Fibroblast of peridontal ligament (primary cell): Measurements from ENCODE around the gene KLK1.
"Not testable (repeated sequence)": the region's sequence is repeated elsewhere in the genome, so short reads cannot be mapped to it uniquely, and the experiment has no call there.

ENCODE experiments used
- DNase-seq: peaks from one replicate; pipeline ENCODE4 v3.0.0-alpha.2; 2010; ENCODE audit errors: extremely low read depth

The KLK1 gene

DNA sequence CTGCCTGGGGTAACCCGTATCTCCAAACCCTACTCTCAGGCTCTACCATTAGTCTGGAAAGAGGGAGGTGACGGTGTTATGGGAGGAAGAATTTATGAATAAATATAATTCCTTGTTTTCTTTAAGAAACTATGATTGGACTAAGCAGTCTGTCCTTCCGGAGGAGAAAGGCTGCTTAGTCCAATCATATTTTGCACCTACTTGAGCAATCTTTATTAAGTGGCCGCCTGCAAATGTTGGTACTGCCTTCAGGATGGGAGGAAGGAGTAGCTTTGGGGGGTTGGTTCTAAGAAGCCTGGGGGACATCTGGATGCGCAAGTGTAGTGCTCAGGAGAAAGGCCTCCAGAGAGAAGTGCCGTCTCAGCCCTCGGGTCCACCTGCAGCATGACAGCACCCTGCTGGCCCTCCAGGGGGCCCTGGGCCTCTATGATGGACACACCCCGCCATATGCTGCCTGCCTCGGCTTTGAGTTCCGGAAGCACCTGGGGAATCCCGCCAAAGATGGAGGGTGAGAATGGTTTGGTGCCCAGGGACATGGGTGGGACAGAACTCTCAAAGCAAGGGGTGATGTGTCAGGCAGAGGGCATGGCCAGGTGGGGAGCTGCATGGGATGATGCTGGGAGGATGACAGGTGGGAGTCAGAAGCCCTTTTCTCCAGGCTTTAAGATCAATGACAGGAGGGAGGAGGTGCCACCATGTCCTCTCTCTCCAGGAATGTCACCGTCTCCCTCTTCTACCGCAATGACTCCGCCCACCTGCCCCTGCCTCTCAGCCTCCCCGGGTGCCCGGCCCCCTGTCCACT, 29.3 kb downstream of the KLK1 start:
- DNase-seq = no peak

GRCh38 chr19:50793558-50794065, 30.0 kb downstream of the KLK1 start:
- DNase-seq = no peak

GRCh38 chr19:50792272-50793250, 31.0 kb downstream of the KLK1 start:
- DNase-seq = no peak

- no peak for DNase-seq
These were observed 31.9 kb downstream of the KLK1 start for GRCh38 chr19:50791594-50792271.

DNA sequence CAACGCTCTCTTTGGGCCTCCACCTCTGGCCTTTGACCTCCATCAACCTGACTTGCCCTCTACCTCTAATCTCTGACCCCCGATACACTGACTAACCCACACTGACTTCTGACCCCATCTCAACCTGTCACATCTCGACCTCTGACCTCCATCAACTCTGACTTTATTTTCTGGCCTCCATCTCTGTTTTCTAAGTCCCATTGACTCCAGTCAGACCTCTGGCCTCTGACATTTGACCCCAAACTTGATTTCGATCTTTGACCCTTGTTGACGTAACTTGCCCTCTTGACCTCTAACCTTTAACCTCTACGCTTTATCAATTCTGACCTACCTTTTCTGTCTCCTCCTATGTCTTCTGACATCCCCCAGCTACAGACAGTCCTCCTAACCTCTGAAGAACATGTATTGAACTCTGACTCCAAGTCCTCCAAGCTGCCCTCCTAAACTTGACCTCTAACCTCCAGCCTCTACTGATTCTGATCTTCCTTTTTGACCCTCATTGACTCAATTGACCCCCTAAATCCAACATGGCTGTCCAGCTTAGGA, 32.6 kb downstream of the KLK1 start:
- no peak for DNase-seq

DNA sequence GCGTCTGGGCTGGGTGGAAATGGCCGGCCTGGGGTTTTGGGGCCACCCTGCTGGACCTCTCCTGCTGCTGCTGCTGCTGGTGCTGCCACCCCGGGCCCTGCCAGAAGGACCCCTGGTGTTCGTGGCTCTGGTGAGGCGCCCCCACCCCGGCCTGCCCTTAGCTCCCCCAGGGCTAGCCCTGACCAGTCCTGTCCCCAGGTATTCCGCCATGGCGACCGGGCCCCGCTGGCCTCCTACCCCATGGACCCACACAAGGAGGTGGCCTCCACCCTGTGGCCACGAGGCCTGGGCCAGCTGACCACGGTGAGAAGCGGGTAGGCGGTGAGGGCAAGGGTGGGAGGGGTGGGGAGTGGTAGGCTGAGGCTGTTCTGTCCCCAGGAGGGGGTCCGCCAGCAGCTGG, 33.2 kb downstream of the KLK1 start, which contains the start of gene ACP4:
Gene ACP4, plus strand, starts transcription at position 20 of the 400 bp plus-strand sequence. Its CDS starts 0 bp downstream, at position 20.
- no peak for DNase-seq

GRCh38 chr19:50785329-50785728, 38.3 kb downstream of the KLK1 start:
- DNase-seq = no peak

DNA sequence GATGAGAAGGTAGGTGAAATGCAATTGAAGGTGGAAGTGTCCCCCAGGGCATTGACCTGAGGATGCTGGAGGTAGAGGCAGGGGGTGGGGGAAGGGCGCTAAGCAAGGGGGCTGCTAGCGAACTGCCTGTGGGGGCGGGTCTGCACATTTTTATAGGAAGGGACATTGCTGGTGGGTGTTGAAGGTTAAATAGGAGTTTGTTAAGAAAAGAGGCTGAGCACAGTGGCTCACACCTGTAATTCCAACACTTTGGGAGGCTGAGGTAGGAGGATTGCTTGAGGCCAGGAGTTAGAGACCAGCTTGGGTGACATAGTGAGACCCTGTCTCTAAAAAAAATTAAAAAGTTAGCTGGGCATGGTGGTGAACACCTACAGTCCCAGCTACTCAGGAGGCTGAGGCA, 38.9 kb downstream of the KLK1 start:
- DNase-seq = no peak

- not testable (repeated sequence) for DNase-seq
These were observed 39.8 kb downstream of the KLK1 start for GRCh38 chr19:50783848-50784152.

GRCh38 chr19:50780753-50781435, 42.7 kb downstream of the KLK1 start:
- DNase-seq = peak; percentile 79

- no peak for DNase-seq
These were observed 43.8 kb downstream of the KLK1 start for GRCh38 chr19:50779504-50780457.

DNA sequence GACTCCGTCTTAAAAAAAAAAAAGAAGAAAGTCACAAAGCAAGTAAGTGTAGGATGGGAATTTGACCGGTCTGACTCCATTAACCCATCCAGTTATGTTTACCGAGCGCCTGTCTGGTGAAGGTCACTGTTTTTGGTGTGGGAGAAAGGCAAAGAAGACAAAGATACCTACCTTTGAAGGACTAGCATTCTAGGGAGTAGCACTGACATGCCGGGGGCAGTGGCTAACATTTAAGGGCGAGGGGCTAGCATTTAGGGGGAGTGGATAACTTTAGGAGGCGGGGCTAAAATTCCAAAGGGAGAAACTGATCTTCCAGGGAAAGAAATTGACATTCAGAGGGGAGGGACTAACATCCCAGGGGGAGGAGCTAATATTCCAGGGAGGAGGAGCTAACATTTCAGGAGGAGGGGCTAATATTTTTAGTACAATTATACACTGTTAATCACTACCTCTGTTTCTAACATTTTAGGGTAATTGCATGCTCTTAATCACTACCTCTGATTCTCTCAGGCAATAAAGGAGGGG, 44.6 kb downstream of the KLK1 start:
- DNase-seq = no peak

GRCh38 chr19:50777830-50778303, 45.7 kb downstream of the KLK1 start:
- peak; percentile 8 for DNase-seq

GRCh38 chr19:50777261-50777660, 46.3 kb downstream of the KLK1 start:
- DNase-seq = no peak

DNA sequence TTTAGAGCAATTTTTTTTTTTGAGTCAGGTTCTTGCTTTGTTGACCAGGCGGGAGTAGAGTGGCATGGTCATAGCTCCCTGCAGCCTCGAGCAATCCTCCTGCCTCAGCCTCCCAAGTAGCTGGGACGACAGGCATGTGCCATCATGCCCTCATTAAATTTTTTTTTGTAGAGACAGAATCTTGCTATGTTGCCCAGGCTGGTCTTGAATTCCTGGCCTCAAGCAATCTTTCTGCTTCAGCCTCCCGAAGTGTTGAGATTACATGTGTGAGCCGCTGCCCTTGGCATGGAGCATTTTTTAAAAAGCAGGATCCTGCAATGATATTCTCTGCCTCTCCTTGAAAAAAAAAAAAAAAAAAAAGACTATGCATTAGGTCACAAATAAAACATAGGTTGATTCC, 47.5 kb downstream of the KLK1 start:
- no peak for DNase-seq

DNA sequence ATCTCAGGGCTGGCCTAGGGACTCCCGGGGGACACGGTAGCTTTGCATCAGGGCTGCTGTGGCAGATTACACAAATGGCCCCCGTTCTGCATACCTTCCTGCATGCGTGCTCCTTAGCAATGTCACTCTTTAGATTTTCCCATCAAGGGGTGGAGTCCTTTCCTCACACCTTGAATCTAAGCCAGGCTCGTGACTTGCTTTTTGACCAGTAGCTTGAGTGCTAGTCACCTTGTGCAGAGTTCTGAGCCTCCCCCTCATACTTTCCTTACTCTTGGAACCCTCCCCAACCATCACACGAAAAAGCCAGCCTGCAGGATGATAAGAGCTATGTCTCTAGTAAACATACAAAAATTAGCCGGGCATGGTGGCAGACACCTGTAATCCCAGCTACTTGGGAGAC, 50.1 kb downstream of the KLK1 start:
- not testable (repeated sequence) for DNase-seq

DNA sequence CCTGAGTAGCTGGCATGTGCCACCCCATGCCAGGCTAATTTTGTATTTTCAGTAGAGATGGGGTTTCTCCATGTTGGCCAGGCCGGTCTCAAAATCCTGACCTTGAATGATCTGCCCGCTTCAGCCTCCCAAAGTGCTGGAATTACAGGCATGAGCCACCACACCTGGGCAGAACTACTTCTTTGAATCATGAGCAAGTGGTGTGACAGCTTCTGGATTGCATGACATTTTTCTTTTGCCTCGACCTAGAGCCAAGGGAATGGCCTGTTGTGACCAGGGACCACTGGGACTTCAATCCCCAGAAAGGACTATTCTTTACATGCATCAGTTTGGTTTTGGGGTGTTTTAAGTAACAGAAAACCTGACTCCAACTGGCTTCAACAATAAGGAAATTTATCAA, 50.7 kb downstream of the KLK1 start:
- DNase-seq = not testable (repeated sequence)

GRCh38 chr19:50772476-50772875, 51.1 kb downstream of the KLK1 start:
- no peak for DNase-seq

GRCh38 chr19:50770888-50771287, 52.7 kb downstream of the KLK1 start:
- no peak for DNase-seq
